Measurements from ENCODE around the gene MED8.

- TF ChIP-seq RFX5 (IDR thresholded peaks at IDR 0.05) (no peak), USF2 (IDR thresholded peaks at IDR 0.05) (no peak), TP53 (CRISPR knock-in tag; IDR thresholded peaks at IDR 0.05) (no peak), RARB (CRISPR knock-in tag; IDR thresholded peaks at IDR 0.05) (no peak), EP300 (IDR thresholded peaks at IDR 0.05) (no peak), PHF8 (IDR thresholded peaks at IDR 0.05; ENCODE audit: borderline replicate concordance, low read depth) (no peak), ZSCAN20 (CRISPR knock-in tag; IDR thresholded peaks at IDR 0.05) (no peak), CBX8 (IDR thresholded peaks at IDR 0.05) (no peak), JUN (IDR thresholded peaks at IDR 0.05) (no peak), POLR2A (IDR thresholded peaks at IDR 0.05; ENCODE audit: low read length) (no peak)
- TF ChIP-seq, protein P1, sequence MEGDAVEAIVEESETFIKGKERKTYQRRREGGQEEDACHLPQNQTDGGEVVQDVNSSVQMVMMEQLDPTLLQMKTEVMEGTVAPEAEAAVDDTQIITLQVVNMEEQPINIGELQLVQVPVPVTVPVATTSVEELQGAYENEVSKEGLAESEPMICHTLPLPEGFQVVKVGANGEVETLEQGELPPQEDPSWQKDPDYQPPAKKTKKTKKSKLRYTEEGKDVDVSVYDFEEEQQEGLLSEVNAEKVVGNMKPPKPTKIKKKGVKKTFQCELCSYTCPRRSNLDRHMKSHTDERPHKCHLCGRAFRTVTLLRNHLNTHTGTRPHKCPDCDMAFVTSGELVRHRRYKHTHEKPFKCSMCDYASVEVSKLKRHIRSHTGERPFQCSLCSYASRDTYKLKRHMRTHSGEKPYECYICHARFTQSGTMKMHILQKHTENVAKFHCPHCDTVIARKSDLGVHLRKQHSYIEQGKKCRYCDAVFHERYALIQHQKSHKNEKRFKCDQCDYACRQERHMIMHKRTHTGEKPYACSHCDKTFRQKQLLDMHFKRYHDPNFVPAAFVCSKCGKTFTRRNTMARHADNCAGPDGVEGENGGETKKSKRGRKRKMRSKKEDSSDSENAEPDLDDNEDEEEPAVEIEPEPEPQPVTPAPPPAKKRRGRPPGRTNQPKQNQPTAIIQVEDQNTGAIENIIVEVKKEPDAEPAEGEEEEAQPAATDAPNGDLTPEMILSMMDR (IDR thresholded peaks at IDR 0.05), result no peak
- TF ChIP-seq, protein P2, sequence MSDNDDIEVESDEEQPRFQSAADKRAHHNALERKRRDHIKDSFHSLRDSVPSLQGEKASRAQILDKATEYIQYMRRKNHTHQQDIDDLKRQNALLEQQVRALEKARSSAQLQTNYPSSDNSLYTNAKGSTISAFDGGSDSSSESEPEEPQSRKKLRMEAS (IDR thresholded peaks at IDR 0.05), result no peak
Observed at GRCh38 chr1:43334453-43335205, 55.0 kb downstream of the MED8 start.
